Right renal cortex interstitium (tissue), 3 donors: ENCODE measurements around the gene DCLK2. TPM values are rescaled to one million over a fixed set of nuclear protein-coding genes. Genes with fewer than 3 reads are reported as not detected.

ENCODE experiments used
- DNase-seq, 3 donors: peaks; one replicate each; pipeline ENCODE4 v3.0.0-alpha.2; 2013; ENCODE audit warnings: low read depth in 3 of 3, low spot score in 2 of 3
- polyA plus RNA-seq, 3 donors: library from polyadenylated mRNA; unstranded; fragments of 120-200 nt; gene quantifications; one replicate each; pipeline ENCODE4 v1.2.1, GENCODE V29; 2013; ENCODE audit not compliant: insufficient read length in 3 of 3

Gene DCLK2
- polyA plus RNA-seq, 3 donors = 11.1 to 11.5 (median 11.3) TPM

DNA sequence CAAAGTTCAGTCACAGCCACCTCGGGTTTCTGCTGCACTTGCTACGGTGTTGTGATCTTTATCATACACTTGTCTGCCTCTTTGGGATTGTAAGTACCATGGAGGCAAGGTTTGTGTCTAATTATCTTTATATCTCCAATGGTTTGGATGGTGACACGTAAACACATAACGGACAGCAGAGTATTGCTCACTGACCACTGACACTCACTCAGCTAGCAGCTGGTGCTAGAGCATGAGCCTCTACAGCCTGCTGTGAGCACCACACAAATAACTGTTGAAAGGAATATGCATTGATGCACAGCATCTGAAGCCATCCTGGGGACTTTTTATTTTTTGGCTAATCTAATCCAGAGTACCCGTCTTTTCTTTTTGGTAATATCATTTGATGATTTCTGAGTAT is 156.0 kb downstream of the DCLK2 start:
- DNase-seq = no peak

DNA sequence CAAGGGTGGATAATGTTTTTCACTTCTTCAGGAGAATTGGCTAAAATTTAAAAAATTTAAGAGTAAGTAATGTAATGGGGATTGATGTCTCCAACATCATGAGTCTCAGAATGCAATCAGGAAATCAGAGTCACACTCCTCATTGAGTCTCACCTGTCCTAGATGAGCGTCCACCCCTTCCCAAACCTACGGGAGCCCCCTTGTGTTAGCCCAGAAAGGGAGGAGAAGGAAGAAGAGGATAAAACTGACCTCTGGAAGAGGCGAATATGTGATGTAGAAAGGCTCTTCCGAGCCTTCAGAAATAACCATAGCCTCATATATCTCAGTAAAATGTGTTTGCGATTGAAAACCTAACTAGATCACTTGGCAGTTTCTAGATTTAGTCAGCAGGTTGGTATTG is 157.1 kb downstream of the DCLK2 start:
- no peak for DNase-seq

DNA sequence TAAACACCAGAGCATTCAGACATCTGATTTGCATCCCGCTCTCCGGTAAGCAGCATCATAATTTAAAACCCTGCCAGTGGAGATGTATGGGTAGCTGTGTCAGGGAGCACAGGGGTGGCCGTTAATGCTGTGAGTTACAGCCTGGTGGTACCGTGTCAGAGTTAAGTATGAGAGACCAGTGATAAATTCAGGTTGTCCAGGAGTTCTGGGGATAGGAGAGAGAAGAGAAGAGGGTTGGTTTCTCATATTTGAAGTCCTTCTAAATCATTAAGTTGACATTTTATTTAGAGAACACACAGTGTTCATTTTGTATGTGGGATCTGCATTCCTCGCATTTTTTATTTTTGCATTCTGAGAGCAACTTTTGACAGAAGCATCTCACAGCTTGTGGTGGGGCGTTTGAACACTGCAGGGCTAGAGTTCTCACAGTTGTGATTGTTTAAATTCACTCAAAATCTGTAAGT is 157.6 kb downstream of the DCLK2 start:
- DNase-seq = no peak

DNA sequence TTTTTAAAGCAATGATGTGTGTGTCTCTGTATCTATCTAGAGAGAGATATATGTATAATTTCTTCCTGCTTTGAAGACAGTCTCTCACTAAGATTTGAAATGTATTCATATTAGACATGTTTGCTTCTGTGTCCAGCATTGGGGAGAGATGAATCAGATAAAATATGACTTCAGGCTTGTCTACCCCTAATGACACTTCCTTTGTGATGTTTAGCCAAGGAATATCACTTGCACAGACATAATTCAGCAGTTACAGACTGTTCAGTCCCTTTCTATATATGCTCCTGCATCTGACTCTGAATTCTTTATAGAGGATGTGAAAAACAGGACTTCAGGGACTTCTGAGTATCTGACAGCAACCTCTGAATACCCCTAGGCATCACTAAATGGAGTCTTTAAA is 158.4 kb downstream of the DCLK2 start:
- no peak for DNase-seq

DNA sequence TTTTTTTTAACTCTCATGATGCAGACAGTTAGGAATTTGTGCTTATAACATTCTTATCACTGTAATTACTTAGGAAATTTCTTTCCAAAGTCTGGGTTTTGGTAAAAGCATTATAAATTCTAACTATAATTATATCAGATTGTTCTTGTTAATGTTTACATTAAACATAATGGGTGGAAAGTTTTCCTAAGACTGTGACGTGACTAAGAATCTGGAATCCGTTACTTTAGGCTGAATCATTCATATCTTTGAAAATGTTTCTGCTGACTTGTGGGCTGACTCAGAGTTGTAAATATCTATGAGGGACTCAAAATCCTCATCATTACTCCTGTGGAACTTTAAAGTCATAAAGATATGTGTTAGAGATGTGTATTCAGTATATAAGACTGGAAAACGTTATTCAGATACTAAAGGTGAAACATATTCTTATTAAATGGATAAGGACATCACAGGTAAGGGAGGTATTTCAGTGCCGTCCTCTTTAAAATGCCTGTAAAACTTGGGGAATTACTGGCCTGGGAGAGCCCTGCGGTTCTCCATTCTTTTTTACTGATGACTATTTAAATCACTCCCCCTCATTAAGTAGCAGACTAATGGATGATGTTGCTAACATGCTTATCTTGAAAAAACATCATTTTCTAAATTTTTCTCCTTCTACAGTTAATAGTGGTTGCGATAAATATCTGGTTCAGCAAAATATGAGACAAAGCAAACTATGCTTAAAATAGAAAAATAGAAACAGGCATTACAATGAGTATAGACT is 159.0 kb downstream of the DCLK2 start:
- no peak for DNase-seq

DNA sequence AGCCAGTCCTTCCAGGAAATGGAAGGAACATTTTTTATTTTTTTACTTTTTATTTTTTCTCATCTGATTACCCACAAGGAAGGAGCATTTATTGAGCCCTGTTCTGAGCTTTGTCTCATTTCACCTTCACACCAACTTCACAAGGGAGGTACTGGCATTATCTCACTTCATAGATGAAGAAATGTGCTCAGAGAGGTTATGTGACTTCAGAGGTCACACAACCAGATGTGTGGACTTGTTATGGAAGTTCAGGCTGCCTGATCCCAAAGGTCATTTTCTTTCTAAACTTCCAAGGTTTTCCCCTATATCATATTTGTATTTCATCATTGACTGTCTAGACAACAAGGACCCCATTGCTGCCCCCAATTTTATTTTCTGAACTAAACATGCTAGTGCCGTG is 160.3 kb downstream of the DCLK2 start:
- no peak for DNase-seq

DNA sequence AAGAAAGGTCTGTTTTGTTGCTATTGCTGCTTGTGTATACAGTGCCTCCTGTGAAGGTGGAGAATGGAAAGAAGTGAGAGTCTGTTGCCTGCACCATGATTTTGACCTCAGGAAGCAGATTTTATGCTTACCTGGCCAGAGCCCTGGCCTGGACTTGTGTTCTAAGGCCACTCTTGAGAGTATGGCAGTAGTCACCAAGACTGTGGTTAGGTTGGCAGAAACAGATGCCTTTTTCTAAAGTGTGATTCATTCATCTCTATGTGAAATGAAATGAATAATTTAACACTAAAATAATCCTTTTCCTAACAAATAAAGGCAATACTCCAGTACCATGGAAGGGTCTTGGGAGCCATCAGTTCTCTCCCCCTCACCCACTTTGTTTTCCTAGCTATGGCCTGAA is 161.8 kb downstream of the DCLK2 start:
- no peak for DNase-seq

DNA sequence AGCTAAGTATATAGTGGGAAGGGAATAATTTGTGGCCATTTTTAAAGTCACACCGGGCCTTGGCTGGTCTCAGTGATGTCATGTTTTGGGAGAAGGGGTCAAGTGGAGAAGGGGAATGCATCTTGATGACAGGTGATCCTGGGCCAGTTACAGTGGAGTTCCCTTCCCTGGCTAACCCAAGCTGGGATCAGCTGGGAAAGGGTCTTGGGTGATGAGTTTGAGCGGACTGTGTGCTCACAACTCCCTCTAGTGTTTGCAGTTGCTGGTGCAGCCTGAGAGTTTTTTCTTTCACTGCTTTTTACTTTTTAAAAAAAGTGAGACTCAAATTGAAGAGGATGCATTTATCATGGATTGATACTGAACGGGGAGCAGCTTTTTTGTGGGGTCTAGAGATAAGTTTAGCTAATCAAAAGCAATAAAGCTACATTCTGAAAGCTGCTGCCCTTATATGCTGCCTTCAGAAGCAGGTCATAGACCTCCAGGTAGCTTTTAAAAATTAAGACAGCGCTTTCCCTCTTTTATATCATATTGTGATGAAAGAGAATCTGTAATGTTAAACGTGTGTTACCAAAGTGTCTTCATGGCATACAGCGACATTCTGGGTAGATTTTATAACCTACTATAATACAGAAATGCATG is 164.7 kb downstream of the DCLK2 start:
- no peak for DNase-seq

DNA sequence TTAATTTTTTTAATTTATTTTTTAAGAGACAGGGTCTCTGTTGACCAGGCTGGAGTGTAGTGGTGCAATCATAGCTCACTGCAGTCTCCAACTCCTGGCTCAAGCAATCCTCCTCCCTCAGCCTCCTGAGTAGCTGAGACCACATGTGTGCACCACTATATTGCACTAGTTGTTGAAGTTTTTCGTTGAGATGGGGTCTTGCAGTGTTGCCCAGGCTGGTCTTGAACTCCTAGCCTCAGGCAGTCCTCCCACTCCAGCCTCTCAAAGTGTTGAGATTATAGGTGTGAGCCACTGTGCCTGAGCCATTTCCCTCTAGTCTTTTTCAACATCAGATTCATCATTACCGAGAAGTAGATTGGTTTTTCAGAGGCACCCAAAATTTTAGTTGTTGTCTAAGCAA is 165.7 kb downstream of the DCLK2 start:
- no peak for DNase-seq

DNA sequence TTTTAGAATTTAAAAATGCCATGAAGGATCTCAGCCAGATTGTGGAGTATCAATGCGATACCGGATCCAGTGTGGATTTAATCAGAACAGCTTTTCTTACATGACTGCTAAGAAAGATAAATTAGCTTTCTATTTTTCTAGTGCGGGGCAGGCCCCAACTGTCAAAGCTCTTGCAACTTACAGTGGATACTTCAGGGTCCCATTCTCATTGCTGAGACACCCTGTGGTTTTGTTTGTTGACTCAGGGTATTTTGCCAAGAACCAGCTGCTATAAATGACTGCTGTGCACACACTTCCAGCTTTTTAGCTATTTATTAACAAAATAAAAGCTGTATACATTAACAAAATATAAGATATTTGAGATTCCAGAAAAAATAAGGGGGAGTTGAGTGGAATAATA is 166.4 kb downstream of the DCLK2 start:
- no peak for DNase-seq

DNA sequence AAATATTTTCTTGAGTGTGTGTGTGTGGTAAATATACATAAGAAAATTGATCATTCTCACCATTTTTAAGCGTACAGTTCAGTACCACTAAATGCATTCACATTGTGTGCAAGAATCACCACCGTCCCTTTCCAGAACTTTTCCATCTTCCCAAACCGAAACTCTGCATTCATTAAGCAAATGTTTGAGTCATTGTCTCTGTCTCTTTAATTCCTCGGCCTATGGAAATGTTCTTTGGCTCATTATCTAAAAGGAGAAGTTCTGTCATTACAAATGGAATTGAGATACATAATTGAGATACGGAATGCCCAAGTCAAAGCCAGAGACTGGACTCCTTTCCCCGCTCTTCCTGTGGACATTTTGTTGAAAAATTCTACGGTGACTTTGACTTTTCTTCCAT is 168.9 kb downstream of the DCLK2 start:
- no peak for DNase-seq

DNA sequence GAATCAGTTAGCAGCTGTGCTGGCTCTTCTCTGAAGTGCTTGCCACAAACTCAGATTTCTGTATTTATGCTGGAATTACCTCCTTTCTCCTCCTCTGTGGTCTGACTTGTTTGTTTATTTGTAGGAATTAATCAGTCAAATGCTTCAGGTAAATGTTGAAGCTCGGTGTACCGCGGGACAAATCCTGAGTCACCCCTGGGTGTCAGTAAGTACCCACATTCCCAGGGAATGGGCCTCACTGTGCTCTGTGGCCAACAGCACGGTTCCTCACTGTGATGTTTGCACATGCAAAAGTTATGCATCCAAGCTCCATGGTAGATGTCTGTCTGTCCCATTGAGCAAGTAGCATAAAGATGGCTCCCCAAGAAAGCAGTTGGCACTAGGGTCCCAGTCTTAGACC is 169.9 kb downstream of the DCLK2 start:
- no peak for DNase-seq

DNA sequence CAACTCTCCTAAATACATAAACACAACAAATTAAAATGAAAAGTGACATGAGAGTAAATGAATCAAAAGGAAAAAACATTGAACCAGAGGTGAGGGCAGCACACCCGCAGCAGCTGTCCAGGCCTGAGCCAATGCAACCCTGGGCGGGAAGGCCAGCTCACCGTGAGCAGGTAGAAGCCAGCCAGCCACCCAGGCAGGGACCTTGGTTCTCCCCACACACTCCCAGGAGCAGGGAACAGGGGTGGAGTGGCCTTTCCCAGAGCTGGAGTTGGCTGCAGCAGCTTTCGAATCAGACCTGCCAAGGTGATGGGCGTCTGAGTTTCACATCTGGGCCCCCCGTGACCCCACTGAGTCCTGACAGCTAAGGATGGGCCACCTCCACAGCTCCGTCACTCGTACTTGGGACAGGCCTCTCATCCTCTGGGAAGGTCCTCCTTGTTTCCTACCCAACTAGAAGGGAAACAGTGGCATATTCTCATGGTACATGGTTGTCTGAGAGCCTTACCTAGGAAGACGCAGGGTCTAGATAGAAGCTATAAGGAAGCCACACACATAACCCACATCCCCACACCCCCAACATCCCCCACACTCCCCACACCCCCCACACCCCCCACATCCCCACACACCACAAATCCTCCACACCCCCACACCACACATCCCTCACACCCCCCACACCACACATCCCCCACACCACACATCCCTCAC is 172.2 kb downstream of the DCLK2 start:
- DNase-seq = no peak

DNA sequence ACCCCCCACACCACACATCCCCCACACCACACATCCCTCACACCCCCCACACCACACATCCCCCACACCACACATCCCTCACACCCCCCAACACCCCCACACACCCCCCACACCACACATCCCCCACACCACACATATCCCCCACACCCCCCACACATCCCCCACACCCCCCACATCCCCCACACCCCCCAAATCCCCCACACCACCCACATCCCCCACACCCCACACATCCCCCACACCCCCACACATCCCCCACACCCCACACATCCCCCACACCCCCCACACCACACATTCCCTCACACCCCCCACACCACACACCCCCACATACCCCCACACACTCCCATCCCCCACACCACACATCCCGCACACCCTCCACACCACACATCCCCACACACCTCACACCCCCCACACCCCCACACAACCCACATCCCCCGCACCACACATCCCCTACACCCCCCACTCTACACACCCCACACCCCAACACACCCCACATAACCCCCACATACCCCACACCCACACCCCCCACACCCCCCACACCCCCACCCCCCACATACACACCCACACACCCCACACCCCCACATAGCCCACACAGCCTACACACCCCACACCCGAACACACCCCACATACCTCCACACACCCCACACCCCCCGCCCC is 172.9 kb downstream of the DCLK2 start:
- no peak for DNase-seq

DNA sequence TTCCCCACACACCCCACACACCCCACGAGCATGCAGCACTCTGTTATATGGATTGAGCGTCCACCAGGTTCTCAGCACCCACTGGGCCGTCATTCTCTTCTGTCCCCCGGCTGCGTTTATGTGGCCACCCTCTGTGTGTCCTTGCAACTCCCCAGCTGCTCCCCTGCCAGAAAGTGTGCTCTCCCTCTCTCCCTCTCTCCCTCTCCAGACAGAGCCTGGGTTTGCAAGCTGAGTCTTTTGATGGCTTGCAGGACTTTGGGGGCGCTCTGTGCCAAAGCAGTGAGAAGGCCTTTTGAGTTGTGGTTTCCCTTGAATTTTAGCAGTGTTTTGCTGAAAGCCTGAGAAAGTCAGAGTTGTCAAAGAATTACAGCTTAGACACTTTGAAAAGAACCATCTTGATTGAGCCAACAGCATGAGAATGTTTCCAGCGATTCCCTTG is 173.5 kb downstream of the DCLK2 start:
- DNase-seq = no peak

DNA sequence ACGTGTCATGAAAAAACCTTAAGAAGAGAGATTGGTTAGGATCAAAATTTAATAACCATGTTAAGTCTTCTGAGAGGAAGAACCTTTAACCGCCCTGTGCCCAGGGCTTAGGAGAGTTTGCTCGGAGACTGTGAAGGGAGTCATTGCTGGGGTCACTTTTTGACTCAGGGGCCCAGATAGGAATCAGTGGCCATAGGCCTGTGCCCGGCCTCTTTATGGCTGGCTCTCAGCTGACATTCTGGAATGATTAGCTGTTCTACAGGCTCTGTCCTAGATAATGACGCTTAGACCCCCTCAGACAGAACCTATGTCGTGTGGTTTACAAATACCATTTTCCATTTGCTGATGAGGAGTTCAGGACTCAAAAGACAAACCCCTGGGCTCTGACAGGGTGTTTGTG is 174.1 kb downstream of the DCLK2 start:
- no peak for DNase-seq

DNA sequence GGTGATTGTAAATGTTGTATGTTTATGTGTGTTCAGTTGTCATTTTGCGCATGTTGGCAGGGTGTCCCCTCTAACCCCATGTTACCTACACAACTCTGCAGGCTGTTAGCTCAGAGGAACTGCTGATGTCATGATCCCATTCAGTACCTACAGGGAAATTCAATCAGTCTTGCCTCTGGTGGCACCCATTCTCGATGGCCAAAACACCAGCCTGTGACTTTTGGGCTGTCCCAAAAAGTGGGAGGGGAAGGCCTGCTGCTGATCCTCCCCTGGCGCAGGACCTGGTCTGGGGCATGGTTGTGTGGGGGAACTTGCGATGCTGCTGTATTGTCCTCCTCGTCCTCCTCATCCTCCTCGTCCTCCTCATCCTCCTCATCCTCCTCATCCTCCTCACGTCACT is 174.5 kb downstream of the DCLK2 start:
- DNase-seq = no peak

DNA sequence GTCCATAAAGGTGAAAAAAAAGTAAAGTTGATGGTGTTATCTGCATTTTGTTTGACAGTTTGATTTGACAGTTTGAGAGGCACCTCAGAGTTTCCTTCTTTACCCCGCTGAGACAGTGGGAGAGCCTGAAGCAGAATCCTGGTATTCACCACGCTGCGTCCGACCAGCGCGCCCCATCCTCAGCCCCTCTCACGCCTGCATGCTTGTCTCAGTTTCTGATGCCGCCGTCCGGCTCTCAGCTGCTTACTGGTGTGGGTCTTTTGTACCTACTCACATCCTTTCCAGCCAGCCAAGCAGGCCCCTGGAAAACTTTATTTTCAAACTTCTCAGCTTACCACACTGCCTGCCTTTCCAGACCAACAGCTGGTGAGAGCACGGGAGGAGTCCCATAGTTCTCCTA is 175.2 kb downstream of the DCLK2 start:
- DNase-seq = no peak

DNA sequence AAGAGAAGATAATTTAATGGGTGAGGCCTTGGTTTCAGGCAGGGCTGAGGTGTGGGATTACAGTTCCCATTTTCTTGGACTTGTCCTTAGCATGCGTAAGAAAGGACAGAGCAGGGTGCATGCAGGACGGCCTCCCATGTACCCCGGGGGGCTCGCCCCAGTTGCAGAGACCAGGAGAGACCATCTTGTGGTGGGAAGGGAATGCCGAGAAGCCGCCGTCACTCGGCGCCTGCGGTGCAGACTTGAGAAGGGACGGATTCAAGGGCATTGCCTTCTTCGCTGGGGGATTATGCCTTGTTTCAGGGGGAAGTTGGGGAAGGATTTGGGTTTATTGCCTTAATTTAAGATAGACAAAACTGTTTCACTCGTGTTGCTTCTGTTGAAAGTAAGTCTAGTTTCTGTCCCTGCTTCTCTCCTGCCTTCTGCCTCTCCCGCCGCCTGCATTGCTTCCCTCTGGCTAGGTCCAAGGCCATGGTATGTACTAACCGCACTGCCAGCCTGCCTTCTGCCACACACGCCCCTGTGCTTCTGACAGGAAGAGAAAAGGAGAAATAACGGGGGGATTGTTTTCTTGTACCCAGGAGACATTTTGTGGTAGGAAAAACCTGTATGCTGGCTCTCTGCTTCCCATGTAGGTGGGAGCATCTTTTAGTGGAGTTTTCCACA is 175.9 kb downstream of the DCLK2 start:
- no peak for DNase-seq

DNA sequence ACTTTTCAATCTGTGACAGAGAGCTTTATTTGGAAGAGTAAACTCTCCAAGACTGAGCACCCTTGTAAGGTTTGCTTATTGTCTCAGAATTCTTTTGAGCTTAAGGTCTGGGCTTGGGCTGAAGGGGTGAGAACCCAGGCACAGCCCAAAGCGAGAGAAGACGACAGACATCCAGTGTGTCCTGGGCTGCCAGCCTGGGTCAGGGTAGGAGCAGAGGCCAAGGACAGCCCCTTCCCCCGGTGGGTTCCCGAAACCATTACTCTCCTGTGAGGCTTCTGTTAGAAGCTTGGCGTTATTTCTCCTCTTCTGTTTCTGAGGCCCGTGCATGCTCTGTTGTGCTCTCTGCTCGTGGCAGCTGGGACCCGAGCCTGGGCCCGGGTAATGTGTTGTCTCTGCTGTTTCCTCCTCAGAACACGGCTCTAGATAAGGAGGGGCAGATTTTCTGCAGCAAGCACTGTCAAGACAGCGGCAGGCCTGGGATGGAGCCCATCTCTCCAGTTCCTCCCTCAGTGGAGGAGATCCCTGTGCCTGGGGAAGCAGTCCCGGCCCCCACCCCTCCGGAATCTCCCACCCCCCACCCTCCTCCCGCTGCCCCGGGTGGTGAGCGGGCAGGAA is 177.5 kb downstream of the DCLK2 start:
- no peak for DNase-seq
